GM12874 (cell line): ENCODE data around the gene OTOGL.

ENCODE experiments used
- TF ChIP-seq, protein P1 (sequence below): IDR thresholded peaks from 2 replicates; pipeline ENCODE4 v1.5.1; 2011; ENCODE audit warnings: low read depth, mild to moderate bottlenecking, control low read depth, low read length, moderate library complexity; ENCODE audit not compliant: insufficient read depth

The OTOGL gene

DNA sequence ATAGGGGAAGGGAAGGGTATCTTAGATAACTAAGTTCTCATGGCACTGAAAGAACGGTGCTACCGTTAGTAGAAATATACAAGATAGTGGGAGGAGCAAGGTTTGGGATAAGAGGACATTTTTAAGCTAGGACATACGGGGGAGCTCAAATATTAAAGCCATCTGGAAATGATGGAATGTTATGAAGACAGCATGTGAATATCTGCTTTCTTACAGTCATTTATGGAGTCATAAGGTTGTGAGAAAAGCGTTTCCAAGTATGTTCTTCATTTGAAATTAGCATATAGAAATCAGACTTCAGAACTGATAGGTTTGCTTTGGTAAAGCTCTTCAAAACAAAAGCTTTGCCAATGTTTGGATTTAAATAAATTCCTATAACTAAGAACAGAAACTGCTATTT is 62.3 kb downstream of the OTOGL start:
- TF ChIP-seq, protein P1, sequence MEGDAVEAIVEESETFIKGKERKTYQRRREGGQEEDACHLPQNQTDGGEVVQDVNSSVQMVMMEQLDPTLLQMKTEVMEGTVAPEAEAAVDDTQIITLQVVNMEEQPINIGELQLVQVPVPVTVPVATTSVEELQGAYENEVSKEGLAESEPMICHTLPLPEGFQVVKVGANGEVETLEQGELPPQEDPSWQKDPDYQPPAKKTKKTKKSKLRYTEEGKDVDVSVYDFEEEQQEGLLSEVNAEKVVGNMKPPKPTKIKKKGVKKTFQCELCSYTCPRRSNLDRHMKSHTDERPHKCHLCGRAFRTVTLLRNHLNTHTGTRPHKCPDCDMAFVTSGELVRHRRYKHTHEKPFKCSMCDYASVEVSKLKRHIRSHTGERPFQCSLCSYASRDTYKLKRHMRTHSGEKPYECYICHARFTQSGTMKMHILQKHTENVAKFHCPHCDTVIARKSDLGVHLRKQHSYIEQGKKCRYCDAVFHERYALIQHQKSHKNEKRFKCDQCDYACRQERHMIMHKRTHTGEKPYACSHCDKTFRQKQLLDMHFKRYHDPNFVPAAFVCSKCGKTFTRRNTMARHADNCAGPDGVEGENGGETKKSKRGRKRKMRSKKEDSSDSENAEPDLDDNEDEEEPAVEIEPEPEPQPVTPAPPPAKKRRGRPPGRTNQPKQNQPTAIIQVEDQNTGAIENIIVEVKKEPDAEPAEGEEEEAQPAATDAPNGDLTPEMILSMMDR: no peak

DNA sequence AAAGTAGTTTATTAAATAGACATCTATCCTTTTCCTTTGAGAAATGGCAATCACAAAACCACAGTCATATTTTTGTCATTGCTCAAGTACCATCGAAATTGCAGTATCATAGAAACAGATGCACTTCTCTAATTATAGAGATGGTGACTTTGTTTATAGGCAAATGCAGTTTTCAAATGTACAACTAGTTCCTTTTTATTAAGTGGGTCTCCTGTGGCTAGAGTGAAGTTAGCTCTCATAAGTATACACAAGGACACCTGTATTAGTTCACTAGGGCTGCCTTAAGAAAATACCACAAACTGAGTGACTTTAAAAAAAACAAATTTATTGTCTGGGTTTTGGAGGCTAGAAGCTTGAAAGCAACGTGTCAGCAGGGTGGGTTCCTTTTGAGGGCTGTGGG is 62.8 kb downstream of the OTOGL start:
- TF ChIP-seq, protein P1: no peak

DNA sequence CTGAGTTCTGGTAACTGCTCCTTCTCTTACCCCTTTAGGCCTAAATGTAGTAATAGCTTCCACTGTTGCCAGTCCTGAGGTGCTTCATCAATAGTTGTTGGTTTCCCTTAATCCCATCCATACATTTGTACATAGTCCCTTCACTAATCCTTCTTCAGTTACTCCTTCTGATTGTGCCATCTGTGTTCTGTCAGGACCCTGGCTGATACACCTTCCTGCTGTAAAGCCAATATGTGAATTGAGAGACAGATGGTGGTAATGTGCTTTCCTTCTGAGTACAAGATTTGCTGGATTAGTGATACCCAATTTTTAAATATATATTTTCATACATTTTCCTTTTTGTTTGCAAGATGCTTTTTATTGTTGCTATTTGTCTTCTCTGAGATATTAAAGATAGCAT is 66.4 kb downstream of the OTOGL start:
- TF ChIP-seq, protein P1: no peak

DNA sequence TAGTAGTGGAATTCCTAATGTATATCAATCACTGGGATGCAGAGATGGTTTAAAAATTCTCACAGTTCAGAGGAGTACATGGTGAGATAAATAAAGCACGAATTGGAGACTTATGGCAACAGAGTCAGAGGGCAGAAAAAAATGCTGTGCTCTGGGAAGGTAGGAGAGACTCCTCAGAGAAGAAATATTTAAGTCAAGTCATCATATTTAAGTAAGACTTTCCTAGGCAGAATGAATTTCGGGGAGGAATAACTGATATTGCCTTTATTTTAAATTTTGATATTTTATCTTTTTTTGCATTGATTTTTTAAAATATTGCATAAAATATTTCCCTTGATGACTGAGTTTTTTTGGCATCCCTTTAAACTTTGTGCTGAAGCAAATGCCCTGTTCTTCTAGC is 67.4 kb downstream of the OTOGL start:
- TF ChIP-seq, protein P1: no peak

DNA sequence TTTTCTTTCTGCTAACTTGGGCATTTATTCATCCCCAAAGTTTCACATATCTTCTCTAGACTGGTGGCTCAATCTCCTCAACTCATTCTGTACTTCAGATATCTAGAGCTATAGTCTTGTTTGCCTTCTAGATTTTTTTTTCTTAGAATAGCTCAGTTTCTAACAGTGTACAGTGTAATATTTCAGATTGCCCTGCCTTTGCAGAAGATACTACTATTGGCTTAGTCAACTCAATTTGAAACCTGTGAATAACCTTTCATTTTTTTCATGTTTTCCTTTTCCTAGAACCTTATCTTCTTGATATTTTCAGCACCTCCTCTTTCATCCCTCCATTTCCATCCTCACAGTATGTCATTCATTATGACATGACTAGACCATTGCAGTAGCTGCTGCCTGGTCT is 69.6 kb downstream of the OTOGL start:
- TF ChIP-seq, protein P1: no peak

DNA sequence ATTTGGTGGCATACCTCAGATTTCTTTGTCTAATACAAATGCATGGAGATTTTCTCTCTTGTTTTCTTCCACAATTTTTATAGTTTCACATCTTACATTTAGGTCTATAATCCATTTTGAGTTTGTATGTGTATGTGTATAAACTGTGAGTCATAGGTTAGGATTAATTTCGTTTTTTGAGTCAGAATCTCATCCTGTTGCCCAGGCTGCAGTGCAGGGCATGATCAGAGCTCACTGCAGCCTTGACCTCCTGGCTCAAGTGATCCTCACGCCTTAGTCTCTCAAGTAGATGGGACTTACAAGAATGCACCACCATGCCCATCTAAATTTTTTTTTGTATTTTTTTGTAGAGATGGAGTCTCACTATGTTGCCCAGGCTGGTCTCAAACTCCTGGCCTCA is 71.6 kb downstream of the OTOGL start:
- TF ChIP-seq, protein P1: no peak

DNA sequence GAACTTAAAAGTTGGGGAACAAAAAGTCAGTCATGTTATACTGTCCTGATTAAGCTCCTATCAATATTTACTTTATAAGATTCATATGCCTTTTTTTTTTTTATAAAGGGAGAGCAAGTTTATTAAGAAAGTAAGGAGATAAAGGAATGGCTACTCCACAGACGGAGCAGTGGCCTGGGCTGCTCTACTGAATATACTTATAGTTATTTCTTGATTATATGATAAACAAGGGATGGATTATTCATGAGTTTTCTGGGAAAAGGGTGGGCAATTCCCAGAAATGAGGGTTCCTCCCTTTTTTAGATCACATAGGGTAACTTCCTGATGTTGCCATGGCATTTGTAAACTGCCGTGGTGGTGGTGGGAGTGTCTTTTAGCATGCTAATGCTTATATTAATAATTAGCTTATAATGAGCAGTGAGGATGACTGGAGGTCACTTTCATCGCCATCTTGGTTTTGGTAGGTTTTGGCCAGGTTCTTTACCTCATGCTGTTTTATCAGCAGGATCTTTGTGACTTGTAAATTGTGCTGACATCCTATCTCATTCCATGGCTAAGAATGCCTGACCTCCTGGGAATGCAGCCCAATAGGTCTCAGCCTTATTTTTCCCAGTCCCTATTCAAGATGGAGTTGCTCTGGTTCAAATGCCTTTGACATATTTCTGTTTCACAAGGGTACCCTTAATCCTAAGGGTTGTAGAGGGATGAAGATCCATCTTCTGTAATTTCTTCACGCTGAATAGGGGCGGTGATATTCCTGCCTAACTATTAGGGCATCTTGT is 73.9 kb downstream of the OTOGL start:
- TF ChIP-seq, protein P1: no peak
